ENCODE data around the gene EEFSEC. TPM values are rescaled to one million over a fixed set of nuclear protein-coding genes. Genes with fewer than 3 reads are reported as not detected.

The EEFSEC gene
- total RNA-seq, 1 donor from 2014 or later: 22.0 TPM

- no peaks in the 10 kb centered on the region for H3K9me3 Mint-ChIP-seq
- H3K36me3 Mint-ChIP-seq (ENCODE audit: low read depth): no peaks in the 10 kb centered on the region
- H3K27me3 Mint-ChIP-seq (ENCODE audit: low read depth): no peaks in the 10 kb centered on the region
- H3K4me1 Mint-ChIP-seq (ENCODE audit: low read depth): peaks cover 10% of the 10 kb centered on the region
- H3K4me3 Mint-ChIP-seq (ENCODE audit: low read depth): no peak overlapping the region
- H3K27ac Mint-ChIP-seq: no peak overlapping the region
- intact Hi-C loops (cut with micrococcal nuclease): loop anchor here (5.0 kb wide), 1 partner anchor 222 kb away; no protein-coding TSS in a partner anchor
- DNase-seq (ENCODE audit: low spot score): no peak
These were observed 166.5 kb downstream of the EEFSEC start for GRCh38 chr3:128319741-128320141.

- no peaks in the 10 kb centered on the region for H3K9me3 Mint-ChIP-seq
- no peaks in the 10 kb centered on the region for H3K36me3 Mint-ChIP-seq (ENCODE audit: low read depth)
- no peaks in the 10 kb centered on the region for H3K27me3 Mint-ChIP-seq (ENCODE audit: low read depth)
- DNase-seq (ENCODE audit: low spot score): no peak
- no peak overlapping the region for H3K4me3 Mint-ChIP-seq (ENCODE audit: low read depth)
- intact Hi-C loops (cut with micrococcal nuclease): loop anchor here (5.0 kb wide), 1 partner anchor 223 kb away; no protein-coding TSS in a partner anchor
- no peak overlapping the region for H3K27ac Mint-ChIP-seq
- H3K4me1 Mint-ChIP-seq (ENCODE audit: low read depth): peaks cover 13% of the 10 kb centered on the region
These were observed 167.5 kb downstream of the EEFSEC start for GRCh38 chr3:128320551-128321340.

GRCh38 chr3:128321418-128321817 is 168.1 kb downstream of the EEFSEC start:
- H3K27me3 Mint-ChIP-seq (ENCODE audit: low read depth): no peaks in the 10 kb centered on the region
- peaks cover 15% of the 10 kb centered on the region for H3K4me1 Mint-ChIP-seq (ENCODE audit: low read depth)
- intact Hi-C loops (cut with micrococcal nuclease): loop anchor here (5.0 kb wide), 1 partner anchor 224 kb away; no protein-coding TSS in a partner anchor
- no peak for DNase-seq (ENCODE audit: low spot score)
- no peaks in the 10 kb centered on the region for H3K9me3 Mint-ChIP-seq
- H3K36me3 Mint-ChIP-seq (ENCODE audit: low read depth): no peaks in the 10 kb centered on the region
- no peak overlapping the region for H3K27ac Mint-ChIP-seq
- no peak overlapping the region for H3K4me3 Mint-ChIP-seq (ENCODE audit: low read depth)

DNA sequence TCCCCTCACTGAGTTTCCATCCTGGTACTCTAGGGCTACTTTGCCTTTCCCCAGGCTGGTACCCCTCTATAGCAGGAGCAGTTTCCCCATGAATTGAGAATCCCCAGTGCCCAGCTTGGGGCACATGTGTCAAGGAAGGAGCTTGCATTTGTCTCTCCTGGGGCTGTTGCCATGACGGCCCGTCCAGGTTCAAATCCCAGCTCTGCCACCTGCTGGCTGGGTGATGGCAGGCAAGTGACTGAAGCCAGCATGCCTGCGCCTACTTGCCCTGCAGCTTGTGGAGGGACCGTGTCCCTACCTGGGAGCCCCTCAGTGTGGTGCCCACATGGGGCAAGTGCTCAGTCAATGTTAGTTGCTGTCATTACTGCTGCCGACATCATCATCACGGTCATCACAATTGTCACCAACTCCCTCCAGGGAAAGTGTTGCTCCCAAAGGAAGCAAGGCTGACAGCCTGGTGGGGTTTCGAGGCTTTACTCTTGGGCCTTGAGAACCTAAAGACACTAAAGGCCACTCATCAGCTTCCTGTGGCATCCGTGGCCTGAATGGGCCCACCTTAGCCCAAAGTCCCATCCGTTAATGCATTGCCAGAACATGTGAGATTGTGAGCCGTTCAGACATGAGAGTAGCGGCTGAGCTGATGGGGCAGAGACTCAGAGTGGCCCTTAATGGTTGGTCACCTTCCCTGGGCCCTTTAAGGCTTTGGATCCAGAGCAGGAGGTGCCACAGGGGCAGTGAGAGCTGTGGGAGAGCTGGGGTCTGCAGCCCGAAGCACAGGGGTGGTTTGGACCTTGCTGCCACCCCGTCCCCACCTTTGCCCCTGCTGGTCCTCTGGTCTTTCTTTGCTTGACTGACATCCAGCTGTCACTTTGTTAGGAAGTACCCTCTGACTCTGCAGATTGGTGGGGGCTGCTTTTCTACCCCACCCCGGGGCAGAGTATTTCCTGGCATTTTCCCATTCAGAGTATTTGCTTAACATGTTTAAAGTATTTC is 169.0 kb downstream of the EEFSEC start:
- Mint-ChIP-seq H3K36me3 (ENCODE audit: low read depth) (no peaks in the 10 kb centered on the region), H3K4me1 (ENCODE audit: low read depth) (peaks cover 19% of the 10 kb centered on the region), H3K9me3 (no peaks in the 10 kb centered on the region), H3K27ac (no peak overlapping the region), H3K4me3 (ENCODE audit: low read depth) (no peak overlapping the region), H3K27me3 (ENCODE audit: low read depth) (no peaks in the 10 kb centered on the region)
- intact Hi-C loops (cut with micrococcal nuclease): loop anchor here (5.0 kb wide), 1 partner anchor 225 kb away; no protein-coding TSS in a partner anchor
- peak; percentile 32 for DNase-seq (ENCODE audit: low spot score)

GRCh38 chr3:128323206-128324081 is 170.2 kb downstream of the EEFSEC start:
- Mint-ChIP-seq H3K27ac (no peak overlapping the region), H3K27me3 (ENCODE audit: low read depth) (no peaks in the 10 kb centered on the region), H3K36me3 (ENCODE audit: low read depth) (no peaks in the 10 kb centered on the region), H3K4me1 (ENCODE audit: low read depth) (peaks cover 19% of the 10 kb centered on the region), H3K9me3 (no peaks in the 10 kb centered on the region), H3K4me3 (ENCODE audit: low read depth) (no peak overlapping the region)
- intact Hi-C loops (cut with micrococcal nuclease): loop anchor here (5.0 kb wide), 1 partner anchor 226 kb away; no protein-coding TSS in a partner anchor
- DNase-seq (ENCODE audit: low spot score): no peak

GRCh38 chr3:128324911-128325592 is 171.8 kb downstream of the EEFSEC start:
- peaks cover 19% of the 10 kb centered on the region for H3K4me1 Mint-ChIP-seq (ENCODE audit: low read depth)
- H3K27me3 Mint-ChIP-seq (ENCODE audit: low read depth): no peaks in the 10 kb centered on the region
- no peak overlapping the region for H3K27ac Mint-ChIP-seq
- no peaks in the 10 kb centered on the region for H3K9me3 Mint-ChIP-seq
- no peak for DNase-seq (ENCODE audit: low spot score)
- H3K4me3 Mint-ChIP-seq (ENCODE audit: low read depth): no peak overlapping the region
- no peaks in the 10 kb centered on the region for H3K36me3 Mint-ChIP-seq (ENCODE audit: low read depth)
- intact Hi-C loops (cut with micrococcal nuclease): loop anchor here (5.0 kb wide), 1 partner anchor 228 kb away; no protein-coding TSS in a partner anchor

- H3K27ac Mint-ChIP-seq: no peak overlapping the region
- H3K27me3 Mint-ChIP-seq (ENCODE audit: low read depth): no peaks in the 10 kb centered on the region
- H3K9me3 Mint-ChIP-seq: no peaks in the 10 kb centered on the region
- H3K4me1 Mint-ChIP-seq (ENCODE audit: low read depth): peaks cover 19% of the 10 kb centered on the region
- no peak for DNase-seq (ENCODE audit: low spot score)
- H3K36me3 Mint-ChIP-seq (ENCODE audit: low read depth): no peaks in the 10 kb centered on the region
- H3K4me3 Mint-ChIP-seq (ENCODE audit: low read depth): no peak overlapping the region
- intact Hi-C loops (cut with micrococcal nuclease): no loop called here
These were observed 173.0 kb downstream of the EEFSEC start for GRCh38 chr3:128326051-128326823.

GRCh38 chr3:128327606-128328031 is 174.3 kb downstream of the EEFSEC start:
- H3K27ac Mint-ChIP-seq: no peak overlapping the region
- DNase-seq (ENCODE audit: low spot score): no peak
- no peak overlapping the region for H3K4me3 Mint-ChIP-seq (ENCODE audit: low read depth)
- intact Hi-C loops (cut with micrococcal nuclease): no loop called here
- no peaks in the 10 kb centered on the region for H3K9me3 Mint-ChIP-seq
- no peaks in the 10 kb centered on the region for H3K36me3 Mint-ChIP-seq (ENCODE audit: low read depth)
- no peaks in the 10 kb centered on the region for H3K27me3 Mint-ChIP-seq (ENCODE audit: low read depth)
- peaks cover 21% of the 10 kb centered on the region for H3K4me1 Mint-ChIP-seq (ENCODE audit: low read depth)

DNA sequence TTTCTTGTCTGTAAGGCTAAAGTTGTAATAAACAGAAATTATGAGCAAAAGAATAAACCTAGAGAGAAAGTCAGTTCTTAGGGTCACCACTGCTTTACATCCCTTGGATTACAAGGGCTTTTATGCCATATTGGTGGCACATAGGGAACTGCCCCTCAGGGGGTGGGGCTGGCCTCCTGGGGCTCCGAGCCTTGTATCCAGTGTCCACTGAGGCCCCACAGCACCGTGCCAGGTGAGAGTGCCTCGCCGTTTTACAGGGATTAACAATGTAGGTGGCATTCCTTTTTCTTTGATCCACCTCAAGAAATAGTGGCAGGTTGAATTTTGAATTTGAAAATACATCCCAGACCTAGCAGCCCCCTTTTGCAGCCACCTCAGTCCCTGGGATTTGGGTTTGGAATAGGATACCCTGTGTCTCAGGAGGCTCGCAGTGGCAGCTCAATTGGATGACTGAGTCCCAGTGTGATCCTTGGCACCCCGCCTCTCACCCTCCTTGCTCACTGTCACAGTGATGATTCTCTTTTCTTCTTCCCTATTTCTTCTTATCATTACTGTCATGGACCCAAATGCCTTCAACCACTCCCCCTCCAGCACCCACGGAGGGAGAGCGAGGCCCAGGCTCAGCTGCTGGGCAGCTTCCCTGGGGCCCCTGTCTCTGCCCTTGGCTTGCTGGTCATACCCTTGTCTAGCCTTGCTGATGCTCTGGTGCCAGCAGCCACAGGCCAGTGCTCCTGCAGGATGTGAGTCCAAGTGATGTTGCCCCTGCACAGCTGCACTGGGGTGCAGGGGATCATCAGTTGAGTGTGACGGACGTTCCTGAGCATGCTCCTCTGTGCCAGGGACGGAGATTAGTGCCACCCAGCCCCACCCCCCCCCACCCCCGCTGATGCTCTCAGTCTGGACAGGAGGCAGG is 175.5 kb downstream of the EEFSEC start:
- Mint-ChIP-seq H3K4me3 (ENCODE audit: low read depth) (no peak overlapping the region), H3K27ac (no peak overlapping the region), H3K4me1 (ENCODE audit: low read depth) (peaks cover 21% of the 10 kb centered on the region), H3K9me3 (no peaks in the 10 kb centered on the region), H3K36me3 (ENCODE audit: low read depth) (no peaks in the 10 kb centered on the region), H3K27me3 (ENCODE audit: low read depth) (no peaks in the 10 kb centered on the region)
- intact Hi-C loops (cut with micrococcal nuclease): no loop called here
- DNase-seq (ENCODE audit: low spot score): no peak

DNA sequence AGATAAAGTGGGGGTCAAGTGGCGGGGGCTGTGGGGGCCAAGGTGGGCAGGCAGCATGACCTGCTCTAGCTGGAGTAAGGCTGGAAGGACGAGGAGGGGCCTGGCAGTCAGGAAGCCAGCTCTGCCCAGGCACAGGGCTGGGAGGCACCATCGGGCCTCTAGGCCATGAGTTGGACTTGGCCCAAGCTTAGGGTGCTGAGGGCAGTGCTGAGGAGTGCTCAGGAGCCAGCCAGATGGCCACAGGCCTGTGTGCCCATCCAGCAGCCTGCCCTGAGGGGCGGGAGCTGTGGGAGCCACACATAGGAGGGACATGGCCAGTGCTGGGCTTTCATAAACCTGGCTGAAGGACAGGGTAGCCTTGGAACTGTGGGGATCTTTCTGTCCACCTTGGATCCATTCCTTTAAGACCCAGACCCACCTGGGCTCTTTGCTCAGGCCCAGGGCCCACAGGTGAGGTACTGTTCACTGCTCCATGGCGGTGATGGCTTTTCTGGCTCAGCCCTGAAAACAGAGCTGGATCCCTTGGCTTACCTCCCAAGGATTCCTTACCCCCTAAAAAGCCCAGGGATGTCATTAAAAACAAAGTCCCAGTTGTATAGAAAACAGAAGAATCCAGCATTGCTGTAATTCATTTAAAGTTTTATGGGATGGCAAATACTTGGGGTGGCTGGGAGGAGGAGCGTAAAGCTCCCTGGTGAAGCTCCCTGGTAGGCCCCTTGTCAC is 176.4 kb downstream of the EEFSEC start:
- intact Hi-C loops (cut with micrococcal nuclease): no loop called here
- H3K27me3 Mint-ChIP-seq (ENCODE audit: low read depth): no peaks in the 10 kb centered on the region
- no peaks in the 10 kb centered on the region for H3K9me3 Mint-ChIP-seq
- H3K4me1 Mint-ChIP-seq (ENCODE audit: low read depth): peaks cover 21% of the 10 kb centered on the region
- DNase-seq (ENCODE audit: low spot score): no peak
- no peaks in the 10 kb centered on the region for H3K36me3 Mint-ChIP-seq (ENCODE audit: low read depth)
- no peak overlapping the region for H3K4me3 Mint-ChIP-seq (ENCODE audit: low read depth)
- H3K27ac Mint-ChIP-seq: no peak overlapping the region
